ENCODE data around the gene MTHFD1. TPM values are rescaled to one million over a fixed set of nuclear protein-coding genes. Genes with fewer than 3 reads are reported as not detected.
A peak's percentile ranks its signal among the peaks of the same experiment; 100 is the strongest.

Gene MTHFD1
- total and polyA plus RNA-seq, 2 of the 4 experiments (the other 2 are of a cell fraction) = 32.2 to 64.9 TPM

DNA sequence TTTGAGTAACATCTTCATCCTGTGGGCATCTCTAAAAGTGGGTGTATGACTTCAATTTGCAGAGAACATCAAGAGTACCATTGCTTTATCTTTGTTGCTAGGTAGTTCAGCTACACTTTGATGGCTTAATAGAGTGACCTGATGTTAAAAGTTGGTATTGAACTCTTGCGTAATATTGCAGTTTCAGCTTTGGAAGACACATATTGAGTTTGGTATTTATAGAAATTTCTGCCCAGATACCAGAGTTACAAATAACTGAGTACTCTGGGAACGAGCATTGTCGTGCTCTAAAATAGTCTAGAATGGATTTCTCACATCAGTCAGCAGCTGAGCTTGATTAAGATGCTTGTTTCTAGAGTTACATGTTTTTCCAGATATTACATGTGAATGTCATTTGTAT is 52.3 kb downstream of the MTHFD1 start:
- CTCF ChIA-PET = no interaction called here
- peaks cover 24% of the 10 kb centered on the region for H3K9me1 ChIP-seq (ENCODE audit: insufficient read depth, low read length)
- H3K14ac ChIP-seq (replicated peaks; ENCODE audit: low read depth, low read length) = no peak overlapping the region
- H3K79me1 ChIP-seq (ENCODE audit: low read depth in 1 of 2, low read length in 2 of 2) = peaks cover 0 to 24% of the 10 kb centered on the region in 2 experiments; a peak in 1 of 4 replicates
- WGBS, 2 experiments (ENCODE audit: extremely low coverage in 2 of 2, insufficient read length in 1 of 2) = no CpG with 5 or more reads among the region's 3 CpGs
- BruUV-seq (replicated peaks) = no TSS peak
- no peak overlapping the region for H2BK5ac ChIP-seq (ENCODE audit: low read depth, low read length, poor library complexity, severe bottlenecking)
- DNase-seq (peak; percentile 36), ATAC-seq (ENCODE audit: low read depth) (no peak; the same call in 1 of the 2 replicates)
- intact Hi-C loops (cut with micrococcal nuclease) (no loop called here), dilution Hi-C loops (cut with HindIII; ENCODE audit: low sequenced_read_pairs, unreplicated experiment) (no loop called here), in situ Hi-C loops (cut with MboI; ENCODE audit: low sequenced_read_pairs) (no loop called here)
- H4K8ac ChIP-seq (ENCODE audit: low read depth in 2 of 2, low read length in 2 of 2) = no peak overlapping the region
- no peak overlapping the region for H3K9ac ChIP-seq (ENCODE audit: low read depth, low read length)
- no peak overlapping the region for H4K91ac ChIP-seq (ENCODE audit: insufficient read depth, low read depth, low read length)
- no peak overlapping the region for H3K4ac ChIP-seq (ENCODE audit: low read depth, low read length)
- no peaks in the 10 kb centered on the region for H3K27me3 ChIP-seq (ENCODE audit: control insufficient read depth, insufficient read depth, low read length)
- H3K56ac ChIP-seq (ENCODE audit: extremely low read depth, insufficient read depth, low read length) = no peak overlapping the region
- H3K18ac ChIP-seq (ENCODE audit: low read depth, low read length) = no peak overlapping the region
- H4K5ac ChIP-seq (ENCODE audit: low read depth, low read length) = no peak overlapping the region
- H3K9me3 ChIP-seq (ENCODE audit: control insufficient read depth, insufficient read depth, low read length) = no peaks in the 10 kb centered on the region
- no peak overlapping the region for H2BK20ac ChIP-seq (ENCODE audit: low read depth, low read length)
- no peak overlapping the region for H3K4me2 ChIP-seq (ENCODE audit: low read depth, low read length)
- H3K4me1 ChIP-seq (ENCODE audit: control insufficient read depth, insufficient read depth, low read length) = peaks cover 17% of the 10 kb centered on the region
- POLR2A ChIA-PET (ENCODE audit: unreplicated experiment) = no interaction called here
- peaks cover 27% of the 10 kb centered on the region for H3K36me3 ChIP-seq (ENCODE audit: control insufficient read depth, insufficient read depth, low read length)
- H2AFZ ChIP-seq (replicated peaks; ENCODE audit: low read length, poor library complexity) = no peak overlapping the region
- no peak overlapping the region for H3K23ac ChIP-seq (ENCODE audit: low read depth, low read length)
- no peaks in the 10 kb centered on the region for H4K20me1 ChIP-seq (ENCODE audit: insufficient read depth, low read length)
- H2AK5ac ChIP-seq (ENCODE audit: low read depth, low read length) = no peak overlapping the region
- H3K4me3 ChIP-seq (ENCODE audit: insufficient read depth, low read depth, low read length) = no peak overlapping the region
- TF ChIP-seq CEBPB (IDR thresholded peaks at IDR 0.05; ENCODE audit: low read depth, low read length) (peak; percentile 97), RCOR1 (IDR thresholded peaks at IDR 0.05; ENCODE audit: insufficient replicate concordance, low read length) (no peak)
- no peak overlapping the region for H3K27ac ChIP-seq (ENCODE audit: insufficient read depth, low read length)
- H2BK15ac ChIP-seq (ENCODE audit: low read depth, low read length) = no peak overlapping the region
- H2BK120ac ChIP-seq (ENCODE audit: low read depth, low read length) = no peak overlapping the region
- H2AK9ac ChIP-seq (replicated peaks; ENCODE audit: low read depth, low read length, poor library complexity) = no peak overlapping the region

Data from IMR-90 (cell line).